Glomerular endothelial cell (primary cell): ENCODE measurements around the gene PI4KA. TPM values are rescaled to one million over a fixed set of nuclear protein-coding genes. Genes with fewer than 3 reads are reported as not detected.

ENCODE experiments used
- DNase-seq: peaks from one replicate; pipeline ENCODE4 v3.0.0-alpha.2; 2011; ENCODE audit warnings: low read depth, low spot score; ENCODE audit errors: extremely low read depth
- total RNA-seq: library from RNA; depleted of rRNA; stranded (reverse); fragments of >200 nt; gene quantifications from 2 replicates; pipeline ENCODE4 v1.2.3, GENCODE V29; 2015

The PI4KA gene
- total RNA-seq, 1 donor from 2014 or later = 62.8 TPM

- DNase-seq = no peak
Measured at GRCh38 chr22:20794650-20795413, 63.8 kb downstream of the PI4KA start.

DNA sequence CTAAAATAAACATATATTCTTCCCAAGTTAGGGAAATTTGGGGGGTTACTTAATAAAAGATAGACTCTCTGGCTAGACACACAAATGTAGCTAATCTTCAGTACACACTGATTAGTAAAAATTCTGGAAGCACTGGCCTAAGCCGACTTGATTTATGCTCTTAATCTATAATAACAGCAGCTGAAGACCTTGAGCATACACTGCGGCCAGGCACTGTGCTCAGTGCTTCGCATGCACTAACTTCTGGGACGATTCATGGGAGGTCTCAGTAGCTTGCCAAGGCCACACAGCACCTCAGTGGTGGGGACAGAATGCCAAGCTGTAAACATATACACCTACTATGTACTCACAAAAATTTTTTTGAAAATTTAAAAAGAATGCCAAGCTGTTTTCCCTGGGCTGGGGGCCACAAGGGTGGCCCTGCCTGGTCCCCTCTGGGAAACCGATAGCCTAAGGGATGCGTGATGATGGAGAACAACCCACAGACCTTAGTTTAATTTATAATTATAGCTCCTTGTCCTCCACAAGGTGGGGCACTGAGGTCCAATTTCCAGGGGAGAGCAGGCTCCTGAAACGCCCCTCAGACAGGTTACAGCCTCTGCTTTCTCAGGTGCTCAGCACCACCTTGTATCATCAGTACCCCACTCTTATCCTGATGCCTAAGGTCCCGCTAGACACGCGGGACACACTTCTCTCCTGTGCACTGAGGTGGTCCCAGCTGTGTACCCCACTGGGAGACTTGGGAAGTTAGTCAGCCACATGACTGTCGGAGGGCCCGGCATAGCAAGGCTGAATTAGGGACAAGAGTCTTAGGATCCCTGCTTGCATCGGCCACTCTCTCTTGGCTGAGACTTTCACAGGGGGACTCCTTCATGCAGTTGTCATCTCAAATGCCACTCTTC is 64.6 kb downstream of the PI4KA start:
- DNase-seq = no peak

DNA sequence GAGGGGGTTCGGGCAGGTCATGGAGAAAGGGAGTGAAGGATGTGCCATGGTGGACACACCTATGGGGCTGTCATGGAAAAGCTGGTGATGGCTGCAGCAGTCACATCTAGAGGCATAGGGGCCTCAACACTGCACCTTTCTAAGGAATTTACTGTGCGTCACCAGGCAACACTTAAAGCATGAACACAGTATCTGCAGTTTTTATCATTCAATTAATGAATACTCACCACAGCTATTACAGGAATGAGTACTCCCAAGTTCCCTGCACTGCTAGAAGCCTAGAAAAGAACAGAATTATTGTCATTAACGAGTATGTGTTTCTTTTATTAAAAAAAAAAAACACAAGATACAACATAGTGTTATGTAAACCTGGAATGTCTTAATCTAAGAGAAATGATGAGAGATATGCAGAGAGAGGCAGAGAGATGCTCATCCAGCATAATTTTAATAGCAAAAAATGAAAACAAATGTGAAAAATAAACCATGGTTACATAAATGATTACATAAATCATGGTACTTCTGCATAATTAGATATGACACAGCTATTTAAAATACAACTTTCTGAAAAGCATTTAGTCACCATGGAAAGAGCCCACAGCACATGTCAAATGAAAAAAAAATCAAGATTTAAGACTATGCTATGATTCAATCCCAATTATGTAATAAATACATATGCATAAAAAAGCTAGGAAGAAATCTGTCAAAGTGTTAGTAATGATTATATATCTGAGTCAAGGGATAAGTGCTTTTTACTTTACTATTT is 65.5 kb downstream of the PI4KA start:
- no peak for DNase-seq

- no peak for DNase-seq
Measured at GRCh38 chr22:20792221-20792965, 66.2 kb downstream of the PI4KA start.

- no peak for DNase-seq
Measured at GRCh38 chr22:20788627-20789344, 69.8 kb downstream of the PI4KA start.

- DNase-seq = no peak
Measured at GRCh38 chr22:20787746-20788626, 70.6 kb downstream of the PI4KA start.

- DNase-seq = no peak
Measured at GRCh38 chr22:20787223-20787622, 71.4 kb downstream of the PI4KA start.

DNA sequence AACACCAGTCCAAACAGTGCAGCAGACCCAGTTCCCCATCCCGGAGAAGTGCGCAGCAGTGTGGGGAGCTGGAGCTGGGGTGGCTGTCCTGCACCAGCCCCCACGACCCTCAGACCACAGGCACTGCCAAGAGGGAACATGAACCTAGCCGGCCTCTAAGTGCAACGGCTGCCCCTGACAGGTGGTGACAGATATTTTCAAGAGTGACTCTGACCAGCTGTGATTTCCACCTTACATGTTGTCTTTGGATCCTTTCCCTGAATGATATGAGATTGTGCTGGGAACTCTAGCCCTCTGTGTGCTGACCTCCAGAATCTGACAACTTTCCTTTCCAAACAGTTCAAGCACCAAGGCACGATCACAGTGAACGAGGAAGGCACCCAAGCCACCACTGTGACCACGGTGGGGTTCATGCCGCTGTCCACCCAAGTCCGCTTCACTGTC is 72.1 kb downstream of the PI4KA start:
- no peak for DNase-seq

DNA sequence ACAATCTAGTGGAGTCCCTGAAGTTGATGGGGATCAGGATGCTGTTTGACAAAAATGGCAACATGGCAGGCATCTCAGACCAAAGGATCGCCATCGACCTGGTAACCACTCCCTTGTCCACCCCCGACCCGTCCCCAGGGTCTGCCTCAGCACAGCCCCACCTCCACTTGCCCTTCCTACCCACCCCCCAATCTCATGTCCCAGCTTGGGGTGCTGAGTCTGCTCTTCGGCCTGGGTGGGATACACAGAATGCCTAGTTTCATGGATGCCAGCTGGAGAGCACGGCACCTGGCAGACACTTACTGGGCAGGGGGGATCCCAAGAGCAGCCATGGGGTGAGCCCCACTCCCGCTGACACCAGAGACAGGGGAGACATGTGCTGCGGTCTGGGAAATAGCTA is 72.6 kb downstream of the PI4KA start:
- no peak for DNase-seq

DNA sequence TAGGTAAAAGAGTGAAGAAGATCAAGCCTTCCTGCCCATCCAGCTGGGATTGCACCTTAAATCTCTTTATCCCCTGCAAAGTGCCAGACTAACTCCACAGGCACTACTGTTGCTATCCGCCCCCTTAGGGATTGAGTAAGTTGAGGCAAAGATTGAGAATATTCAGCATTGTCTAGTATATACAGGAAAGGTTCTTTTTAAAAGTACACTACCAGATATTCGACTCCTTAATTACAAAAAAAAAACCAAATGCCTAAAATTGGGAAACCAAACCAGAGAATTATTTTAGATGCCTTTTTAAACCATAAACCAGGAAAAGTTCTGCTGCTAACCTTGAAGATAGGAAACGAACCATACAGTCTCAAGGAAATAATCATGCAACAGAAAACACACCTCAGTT is 73.2 kb downstream of the PI4KA start:
- no peak for DNase-seq

GRCh38 chr22:20783844-20784723 is 74.5 kb downstream of the PI4KA start:
- no peak for DNase-seq

DNA sequence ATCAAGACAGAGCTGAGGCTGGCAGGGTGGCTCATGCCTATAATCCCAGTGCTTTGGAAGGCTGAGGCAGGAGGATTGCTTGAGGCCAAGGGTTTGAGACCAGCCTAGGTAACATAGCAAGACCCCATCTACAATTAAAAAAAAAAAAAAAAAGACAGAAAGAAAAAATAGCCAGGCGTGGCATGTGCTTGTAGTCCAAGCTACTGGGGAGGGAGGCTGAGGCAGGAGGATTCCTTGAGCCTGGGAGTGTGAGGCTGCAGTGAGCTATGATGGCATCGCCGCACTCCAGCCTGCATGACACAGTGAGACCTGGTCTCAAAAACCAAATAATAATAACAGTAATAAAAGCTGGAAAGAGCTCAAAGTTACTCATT is 75.3 kb downstream of the PI4KA start:
- DNase-seq = no peak

GRCh38 chr22:20782596-20783299 is 75.9 kb downstream of the PI4KA start:
- no peak for DNase-seq

GRCh38 chr22:20782083-20782482 is 76.5 kb downstream of the PI4KA start:
- DNase-seq = no peak

- DNase-seq = no peak
Measured at GRCh38 chr22:20781272-20781990, 77.2 kb downstream of the PI4KA start.

DNA sequence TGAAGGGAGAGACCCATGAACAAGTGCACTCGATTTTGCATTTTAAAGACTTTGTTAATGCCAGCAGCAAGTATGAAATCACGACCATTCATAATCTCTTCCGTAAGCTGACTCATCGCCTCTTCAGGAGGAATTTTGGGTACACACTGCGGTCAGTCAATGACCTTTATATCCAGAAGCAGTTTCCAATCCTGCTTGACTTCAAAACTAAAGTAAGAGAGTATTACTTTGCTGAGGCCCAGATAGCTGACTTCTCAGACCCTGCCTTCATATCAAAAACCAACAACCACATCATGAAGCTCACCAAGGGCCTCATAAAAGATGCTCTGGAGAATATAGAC is 78.8 kb downstream of the PI4KA start:
- no peak for DNase-seq
